Measurements from ENCODE around the gene CAND2. TPM values are rescaled to one million over a fixed set of nuclear protein-coding genes. Genes with fewer than 3 reads are reported as not detected.
"Not testable (repeated sequence)": the region's sequence is repeated elsewhere in the genome, so short reads cannot be mapped to it uniquely, and the experiment has no call there.

CAND2 gene
- total and polyA plus RNA-seq, 2 experiments from 2014 or later: 0.43 to 0.53 TPM

- no peaks in the 10 kb centered on the region for H3K4me1 ChIP-seq (ENCODE audit: insufficient read depth)
- in situ Hi-C loops (cut with MboI): no loop called here
- H3K27ac ChIP-seq: no peak overlapping the region
- no peaks in the 10 kb centered on the region for H3K9me2 ChIP-seq (ENCODE audit: insufficient read depth)
- H3K4me2 ChIP-seq (ENCODE audit: unreplicated experiment): no peak overlapping the region
- H3K9ac ChIP-seq: no peak overlapping the region
- no peaks in the 10 kb centered on the region for H3F3A ChIP-seq (ENCODE audit: insufficient read depth)
- peaks cover 5% of the 10 kb centered on the region for H3K27me3 ChIP-seq (replicated peaks; ENCODE audit: insufficient read depth)
- no peaks in the 10 kb centered on the region for H3K36me3 ChIP-seq (ENCODE audit: low read depth)
- H2AFZ ChIP-seq: no peak overlapping the region
- WGBS, 2 experiments (ENCODE audit: low coverage in 1 of 2, low lambda C conversion rate in 2 of 2, missing lambda C conversion rate in 2 of 2): 32 to 67% methylated on average over 1 of the region's 1 CpG
- no peak for DNase-seq
- no peaks in the 10 kb centered on the region for H3K9me3 ChIP-seq (ENCODE audit: low read depth)
- no peak for TF ChIP-seq EZH2phosphoT487 (IDR thresholded peaks at IDR 0.05; ENCODE audit: insufficient read depth, low read depth)
- no peak for TF ChIP-seq EZH2 (IDR thresholded peaks at IDR 0.05; ENCODE audit: insufficient read depth, poor library complexity, severe bottlenecking)
- no peaks in the 10 kb centered on the region for H4K20me1 ChIP-seq (ENCODE audit: insufficient read depth)
- no peaks in the 10 kb centered on the region for H3K79me2 ChIP-seq (ENCODE audit: insufficient read depth)
- H3K4me3 ChIP-seq: no peak overlapping the region
Observed at GRCh38 chr3:12775226-12775625, 21.3 kb upstream of the CAND2 start.

- H3F3A ChIP-seq (ENCODE audit: insufficient read depth); H3K4me1 ChIP-seq (ENCODE audit: insufficient read depth); H3K27me3 ChIP-seq (replicated peaks; ENCODE audit: insufficient read depth); H4K20me1 ChIP-seq (ENCODE audit: insufficient read depth); DNase-seq; H3K36me3 ChIP-seq (ENCODE audit: low read depth); in situ Hi-C loops (cut with MboI); H3K79me2 ChIP-seq (ENCODE audit: insufficient read depth); H3K9ac ChIP-seq; H3K4me3 ChIP-seq; H3K9me3 ChIP-seq (ENCODE audit: low read depth); H3K27ac ChIP-seq; H2AFZ ChIP-seq; H3K9me2 ChIP-seq (ENCODE audit: insufficient read depth); H3K4me2 ChIP-seq (ENCODE audit: unreplicated experiment): not testable (repeated sequence)
- 34 to 39% methylated on average over 6 of the region's 6 CpGs for WGBS, 2 experiments (ENCODE audit: low coverage in 1 of 2, low lambda C conversion rate in 2 of 2, missing lambda C conversion rate in 2 of 2)
Observed at GRCh38 chr3:12775970-12776369, 20.5 kb upstream of the CAND2 start.

GRCh38 chr3:12777171-12777570 lies 19.3 kb upstream of the CAND2 start:
- no peak overlapping the region for H3K27ac ChIP-seq
- H3K79me2 ChIP-seq (ENCODE audit: insufficient read depth): no peaks in the 10 kb centered on the region
- no peaks in the 10 kb centered on the region for H3K9me2 ChIP-seq (ENCODE audit: insufficient read depth)
- no peaks in the 10 kb centered on the region for H4K20me1 ChIP-seq (ENCODE audit: insufficient read depth)
- no peaks in the 10 kb centered on the region for H3K36me3 ChIP-seq (ENCODE audit: low read depth)
- peaks cover 9% of the 10 kb centered on the region for H3K27me3 ChIP-seq (replicated peaks; ENCODE audit: insufficient read depth)
- H3K9me3 ChIP-seq (ENCODE audit: low read depth): no peaks in the 10 kb centered on the region
- no peak for DNase-seq
- TF ChIP-seq EZH2phosphoT487 (IDR thresholded peaks at IDR 0.05; ENCODE audit: insufficient read depth, low read depth) (no peak), EZH2 (IDR thresholded peaks at IDR 0.05; ENCODE audit: insufficient read depth, poor library complexity, severe bottlenecking) (no peak)
- no peaks in the 10 kb centered on the region for H3F3A ChIP-seq (ENCODE audit: insufficient read depth)
- no peaks in the 10 kb centered on the region for H3K4me1 ChIP-seq (ENCODE audit: insufficient read depth)
- H3K4me2 ChIP-seq (ENCODE audit: unreplicated experiment): no peak overlapping the region
- no peak overlapping the region for H3K4me3 ChIP-seq
- WGBS, 2 experiments (ENCODE audit: low coverage in 1 of 2, low lambda C conversion rate in 2 of 2, missing lambda C conversion rate in 2 of 2): 28 to 29% methylated on average over 4 of the region's 4 CpGs
- in situ Hi-C loops (cut with MboI): no loop called here
- H3K9ac ChIP-seq: no peak overlapping the region
- H2AFZ ChIP-seq: no peak overlapping the region

GRCh38 chr3:12780751-12781150 lies 15.7 kb upstream of the CAND2 start:
- Histone ChIP-seq H3K4me2 (ENCODE audit: unreplicated experiment) (no peak overlapping the region), H2AFZ (no peak overlapping the region), H3K79me2 (ENCODE audit: insufficient read depth) (no peaks in the 10 kb centered on the region), H3K9me3 (ENCODE audit: low read depth) (no peaks in the 10 kb centered on the region), H3K27me3 (replicated peaks; ENCODE audit: insufficient read depth) (peaks cover 16% of the 10 kb centered on the region; the same call in 1 of the 2 replicates), H3K4me1 (ENCODE audit: insufficient read depth) (no peaks in the 10 kb centered on the region), H3K27ac (no peak overlapping the region), H4K20me1 (ENCODE audit: insufficient read depth) (no peaks in the 10 kb centered on the region), H3F3A (ENCODE audit: insufficient read depth) (no peaks in the 10 kb centered on the region), H3K4me3 (no peak overlapping the region), H3K9ac (no peak overlapping the region), H3K9me2 (ENCODE audit: insufficient read depth) (no peaks in the 10 kb centered on the region), H3K36me3 (ENCODE audit: low read depth) (no peaks in the 10 kb centered on the region)
- 62 to 66% methylated on average over 4 of the region's 4 CpGs for WGBS, 2 experiments (ENCODE audit: low coverage in 1 of 2, low lambda C conversion rate in 2 of 2, missing lambda C conversion rate in 2 of 2)
- DNase-seq: no peak
- in situ Hi-C loops (cut with MboI): no loop called here
- TF ChIP-seq EZH2phosphoT487 (IDR thresholded peaks at IDR 0.05; ENCODE audit: insufficient read depth, low read depth) (no peak), EZH2 (IDR thresholded peaks at IDR 0.05; ENCODE audit: insufficient read depth, poor library complexity, severe bottlenecking) (no peak)

- WGBS, 2 experiments (ENCODE audit: low coverage in 1 of 2, low lambda C conversion rate in 2 of 2, missing lambda C conversion rate in 2 of 2): 43 to 45% methylated on average over 6 of the region's 6 CpGs
- no peak for TF ChIP-seq EZH2phosphoT487 (IDR thresholded peaks at IDR 0.05; ENCODE audit: insufficient read depth, low read depth)
- TF ChIP-seq EZH2 (IDR thresholded peaks at IDR 0.05; ENCODE audit: insufficient read depth, poor library complexity, severe bottlenecking): no peak
- H3K27ac ChIP-seq: no peak overlapping the region
- no peaks in the 10 kb centered on the region for H3K36me3 ChIP-seq (ENCODE audit: low read depth)
- H2AFZ ChIP-seq: no peak overlapping the region
- H3K9ac ChIP-seq: no peak overlapping the region
- no peaks in the 10 kb centered on the region for H4K20me1 ChIP-seq (ENCODE audit: insufficient read depth)
- DNase-seq: no peak
- in situ Hi-C loops (cut with MboI): no loop called here
- no peaks in the 10 kb centered on the region for H3K79me2 ChIP-seq (ENCODE audit: insufficient read depth)
- H3F3A ChIP-seq (ENCODE audit: insufficient read depth): no peaks in the 10 kb centered on the region
- H3K4me1 ChIP-seq (ENCODE audit: insufficient read depth): no peaks in the 10 kb centered on the region
- H3K9me3 ChIP-seq (ENCODE audit: low read depth): no peaks in the 10 kb centered on the region
- no peak overlapping the region for H3K4me3 ChIP-seq
- H3K9me2 ChIP-seq (ENCODE audit: insufficient read depth): no peaks in the 10 kb centered on the region
- no peak overlapping the region for H3K4me2 ChIP-seq (ENCODE audit: unreplicated experiment)
- H3K27me3 ChIP-seq (replicated peaks; ENCODE audit: insufficient read depth): peaks cover 16% of the 10 kb centered on the region; the same call in 1 of the 2 replicates
Observed at GRCh38 chr3:12782172-12782815, 14.2 kb upstream of the CAND2 start.
